ENCODE results near the gene XK. TPM values are rescaled to one million over a fixed set of nuclear protein-coding genes. Genes with fewer than 3 reads are reported as not detected.

Gene XK
- total RNA-seq, 1 experiment from 2014 or later: 3.7 TPM

DNA sequence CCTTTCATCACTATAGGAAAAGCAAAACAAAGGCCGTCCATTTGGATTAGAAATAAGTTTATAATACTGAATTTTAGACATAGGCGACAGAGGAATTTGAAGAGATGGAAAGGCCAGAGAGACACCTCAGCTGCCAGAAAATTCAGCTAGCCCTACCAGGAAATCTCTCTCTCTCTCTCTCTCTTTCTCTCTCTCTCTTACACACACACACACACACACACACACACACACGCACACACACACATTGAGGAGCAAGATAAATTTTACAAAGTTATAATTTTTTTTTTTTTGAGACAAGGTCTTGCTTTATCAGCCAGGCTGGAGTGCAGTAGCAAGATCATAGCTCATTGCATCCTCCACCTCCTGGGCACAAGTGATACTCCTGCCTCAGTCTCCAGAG, 1.4 kb downstream of the XK start:
- TF ChIP-seq EZH2 (IDR thresholded peaks at IDR 0.05; ENCODE audit: low read depth) (no peak), CTCF (conservative IDR thresholded peaks at IDR 0.05) (no peak)
- Histone ChIP-seq H3K27ac (no peak overlapping the region), H3K27me3 (ENCODE audit: insufficient read depth, low read depth) (no peaks in the 10 kb centered on the region), H3K4me3 (peak overlapping the region; percentile 78; the same call in 1 of the 2 replicates), H3K9me2 (ENCODE audit: insufficient read depth) (no peaks in the 10 kb centered on the region), H3K9me3 (ENCODE audit: insufficient read depth, low read depth) (no peaks in the 10 kb centered on the region), H4K20me1 (ENCODE audit: insufficient read depth) (no peaks in the 10 kb centered on the region), H3K79me2 (ENCODE audit: low read depth) (no peaks in the 10 kb centered on the region), H3K4me2 (peak overlapping the region; percentile 94), H3K4me1 (replicated peaks; ENCODE audit: insufficient read depth) (peaks cover 21% of the 10 kb centered on the region), H2AFZ (peak overlapping the region; percentile 89; the same call in 1 of the 2 replicates), H3F3A (ENCODE audit: insufficient read depth, low read depth) (peaks cover 16% of the 10 kb centered on the region; the same call in 1 of the 2 replicates), H3K36me3 (ENCODE audit: low read depth) (no peaks in the 10 kb centered on the region)
- intact Hi-C loops (cut with micrococcal nuclease; ENCODE audit: unreplicated experiment): loop anchor here (5.0 kb wide), 1 partner anchor 115 kb away; the partner anchor contains the start of gene LANCL3
- BruUV-seq (replicated peaks): no TSS peak
- CTCF ChIA-PET: no interaction called here
- DNase-seq: no peak
- POLR2A ChIA-PET (ENCODE audit: unreplicated experiment): interaction anchor here (0.6 to 0.7 kb wide), 2 partner anchors 115 to 330 kb away, joined by 3 to 13 read pairs; no protein-coding TSS in a partner anchor

DNA sequence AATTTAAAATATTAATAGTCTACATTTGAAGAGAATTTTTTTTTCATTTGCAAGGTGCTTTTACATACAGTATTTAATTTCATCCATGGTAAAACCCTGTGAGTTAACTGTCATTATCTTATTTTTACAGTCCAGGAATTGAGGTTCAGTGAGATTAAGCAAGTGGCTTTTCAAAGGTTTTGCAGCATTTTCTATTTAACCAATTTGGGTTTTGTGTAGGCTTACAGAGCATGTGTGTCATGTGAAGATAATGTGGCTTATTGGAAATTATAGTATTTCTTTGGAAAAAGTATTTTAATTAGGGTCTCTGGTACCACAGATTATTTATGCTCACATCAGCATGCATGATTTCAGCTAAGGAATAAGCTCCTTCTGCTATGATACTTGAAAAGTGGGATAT, 4.5 kb downstream of the XK start:
- intact Hi-C loops (cut with micrococcal nuclease; ENCODE audit: unreplicated experiment): no loop called here
- Histone ChIP-seq H3K27ac (no peak overlapping the region), H4K20me1 (ENCODE audit: insufficient read depth) (no peaks in the 10 kb centered on the region), H3K79me2 (ENCODE audit: low read depth) (no peaks in the 10 kb centered on the region), H3K4me2 (no peak overlapping the region), H3F3A (ENCODE audit: insufficient read depth, low read depth) (peaks cover 2% of the 10 kb centered on the region; the same call in 1 of the 2 replicates), H2AFZ (no peak overlapping the region), H3K4me3 (no peak overlapping the region), H3K9me3 (ENCODE audit: insufficient read depth, low read depth) (no peaks in the 10 kb centered on the region), H3K36me3 (ENCODE audit: low read depth) (no peaks in the 10 kb centered on the region), H3K9me2 (ENCODE audit: insufficient read depth) (no peaks in the 10 kb centered on the region), H3K27me3 (ENCODE audit: insufficient read depth, low read depth) (no peaks in the 10 kb centered on the region), H3K4me1 (replicated peaks; ENCODE audit: insufficient read depth) (peaks cover 11% of the 10 kb centered on the region)
- no TSS peak for BruUV-seq (replicated peaks)
- ChIA-PET POLR2A (ENCODE audit: unreplicated experiment) (no interaction called here), CTCF (no interaction called here)
- DNase-seq: no peak
- TF ChIP-seq EZH2 (IDR thresholded peaks at IDR 0.05; ENCODE audit: low read depth): no peak
- no peak for TF ChIP-seq CTCF (conservative IDR thresholded peaks at IDR 0.05)

GRCh38 chrX:37692918-37693317, 7.3 kb downstream of the XK start:
- no peaks in the 10 kb centered on the region for H3K36me3 ChIP-seq (ENCODE audit: low read depth)
- no peak overlapping the region for H3K4me2 ChIP-seq
- no peak for TF ChIP-seq CTCF (conservative IDR thresholded peaks at IDR 0.05)
- no peak for TF ChIP-seq EZH2 (IDR thresholded peaks at IDR 0.05; ENCODE audit: low read depth)
- no peaks in the 10 kb centered on the region for H3K27me3 ChIP-seq (ENCODE audit: insufficient read depth, low read depth)
- H3K79me2 ChIP-seq (ENCODE audit: low read depth): no peaks in the 10 kb centered on the region
- H3F3A ChIP-seq (ENCODE audit: insufficient read depth, low read depth): no peaks in the 10 kb centered on the region
- no TSS peak for BruUV-seq (replicated peaks)
- H3K9me3 ChIP-seq (ENCODE audit: insufficient read depth, low read depth): no peaks in the 10 kb centered on the region
- H3K27ac ChIP-seq: no peak overlapping the region
- POLR2A ChIA-PET (ENCODE audit: unreplicated experiment): no interaction called here
- CTCF ChIA-PET: no interaction called here
- H3K9me2 ChIP-seq (ENCODE audit: insufficient read depth): no peaks in the 10 kb centered on the region
- H4K20me1 ChIP-seq (ENCODE audit: insufficient read depth): no peaks in the 10 kb centered on the region
- DNase-seq: no peak
- H3K4me1 ChIP-seq (replicated peaks; ENCODE audit: insufficient read depth): no peaks in the 10 kb centered on the region
- no peak overlapping the region for H3K4me3 ChIP-seq
- intact Hi-C loops (cut with micrococcal nuclease; ENCODE audit: unreplicated experiment): no loop called here
- no peak overlapping the region for H2AFZ ChIP-seq

Data from PC-9 (cell line).